Measurements from ENCODE around the gene PI4KB. TPM values are rescaled to one million over a fixed set of nuclear protein-coding genes. Genes with fewer than 3 reads are reported as not detected.

The PI4KB gene
- total RNA-seq, 1 donor from 2014 or later: 54.7 TPM

GRCh38 chr1:151370211-151370911, 43.1 kb upstream of the PI4KB start:
- no peaks in the 10 kb centered on the region for H3K9me3 Mint-ChIP-seq (ENCODE audit: low read depth)
- no peak overlapping the region for H3K27ac Mint-ChIP-seq (ENCODE audit: unreplicated experiment)
- H3K4me1 Mint-ChIP-seq (ENCODE audit: low read depth): peaks cover 34% of the 10 kb centered on the region
- peak; percentile 71 for DNase-seq (ENCODE audit: low spot score)
- no peak for TF ChIP-seq CTCF (IDR thresholded peaks at IDR 0.05)
- H3K36me3 Mint-ChIP-seq (ENCODE audit: low read depth): no peaks in the 10 kb centered on the region
- no peak overlapping the region for H3K4me3 Mint-ChIP-seq (ENCODE audit: unreplicated experiment)
- H3K27me3 Mint-ChIP-seq (ENCODE audit: low read depth): no peaks in the 10 kb centered on the region

- Mint-ChIP-seq H3K4me3 (ENCODE audit: unreplicated experiment) (no peak overlapping the region), H3K36me3 (ENCODE audit: low read depth) (no peaks in the 10 kb centered on the region), H3K27ac (ENCODE audit: unreplicated experiment) (no peak overlapping the region), H3K4me1 (ENCODE audit: low read depth) (peaks cover 34% of the 10 kb centered on the region), H3K9me3 (ENCODE audit: low read depth) (no peaks in the 10 kb centered on the region), H3K27me3 (ENCODE audit: low read depth) (no peaks in the 10 kb centered on the region)
- no peak for TF ChIP-seq CTCF (IDR thresholded peaks at IDR 0.05)
- DNase-seq (ENCODE audit: low spot score): peak; percentile 72
Observed at GRCh38 chr1:151369621-151370048, 42.4 kb upstream of the PI4KB start.

GRCh38 chr1:151369302-151369610, 42.0 kb upstream of the PI4KB start:
- H3K4me3 Mint-ChIP-seq (ENCODE audit: unreplicated experiment): no peak overlapping the region
- no peaks in the 10 kb centered on the region for H3K36me3 Mint-ChIP-seq (ENCODE audit: low read depth)
- peak; percentile 65 for DNase-seq (ENCODE audit: low spot score)
- TF ChIP-seq CTCF (IDR thresholded peaks at IDR 0.05): no peak
- no peak overlapping the region for H3K27ac Mint-ChIP-seq (ENCODE audit: unreplicated experiment)
- peaks cover 34% of the 10 kb centered on the region for H3K4me1 Mint-ChIP-seq (ENCODE audit: low read depth)
- no peaks in the 10 kb centered on the region for H3K9me3 Mint-ChIP-seq (ENCODE audit: low read depth)
- H3K27me3 Mint-ChIP-seq (ENCODE audit: low read depth): no peaks in the 10 kb centered on the region

GRCh38 chr1:151368393-151369301, 41.4 kb upstream of the PI4KB start:
- Mint-ChIP-seq H3K4me3 (ENCODE audit: unreplicated experiment) (no peak overlapping the region), H3K4me1 (ENCODE audit: low read depth) (peaks cover 34% of the 10 kb centered on the region), H3K27me3 (ENCODE audit: low read depth) (no peaks in the 10 kb centered on the region), H3K9me3 (ENCODE audit: low read depth) (no peaks in the 10 kb centered on the region), H3K36me3 (ENCODE audit: low read depth) (no peaks in the 10 kb centered on the region), H3K27ac (ENCODE audit: unreplicated experiment) (no peak overlapping the region)
- TF ChIP-seq CTCF (IDR thresholded peaks at IDR 0.05): no peak
- peak; percentile 72 for DNase-seq (ENCODE audit: low spot score)

GRCh38 chr1:151367658-151368392, 40.6 kb upstream of the PI4KB start:
- Mint-ChIP-seq H3K27me3 (ENCODE audit: low read depth) (no peaks in the 10 kb centered on the region), H3K27ac (ENCODE audit: unreplicated experiment) (no peak overlapping the region), H3K36me3 (ENCODE audit: low read depth) (peaks cover 3% of the 10 kb centered on the region), H3K4me1 (ENCODE audit: low read depth) (peaks cover 30% of the 10 kb centered on the region), H3K9me3 (ENCODE audit: low read depth) (peaks cover 3% of the 10 kb centered on the region), H3K4me3 (ENCODE audit: unreplicated experiment) (no peak overlapping the region)
- TF ChIP-seq CTCF (IDR thresholded peaks at IDR 0.05): no peak
- DNase-seq (ENCODE audit: low spot score): peak; percentile 40

Measured in chondrocyte (in vitro differentiated cells).